HG02852 (cell line): ENCODE results near the gene GNLY.
A peak's percentile ranks its signal among the peaks of the same experiment; 100 is the strongest.

Experiments
- ATAC-seq: cut with Tn5 transposase; IDR thresholded peaks from one replicate; pipeline ENCODE4 v1.9.1; 2021; ENCODE audit warnings: mild to moderate bottlenecking, moderate library complexity; ENCODE audit not compliant: unreplicated experiment

GNLY gene

GRCh38 chr2:85681776-85682175 is 12.4 kb upstream of the GNLY start:
- ATAC-seq, result no peak

- no peak for ATAC-seq
Observed at GRCh38 chr2:85682378-85682777, 11.8 kb upstream of the GNLY start.

GRCh38 chr2:85684380-85684779 is 9.8 kb upstream of the GNLY start:
- ATAC-seq, result no peak

GRCh38 chr2:85684806-85685205 is 9.4 kb upstream of the GNLY start:
- ATAC-seq, result no peak

GRCh38 chr2:85690932-85691331 is 3.2 kb upstream of the GNLY start:
- no peak for ATAC-seq

- ATAC-seq, result no peak
Observed at GRCh38 chr2:85692039-85692645, 2.0 kb upstream of the GNLY start.

GRCh38 chr2:85695121-85695520 is 963 bp downstream of the GNLY start:
- no peak for ATAC-seq

- no peak for ATAC-seq
Observed at GRCh38 chr2:85695691-85696668, 1.8 kb downstream of the GNLY start.

- no peak for ATAC-seq
Observed at GRCh38 chr2:85697096-85697495, 2.9 kb downstream of the GNLY start.

- ATAC-seq, result no peak
Observed at GRCh38 chr2:85697716-85698115, 3.6 kb downstream of the GNLY start.

- ATAC-seq, result no peak
Observed at GRCh38 chr2:85698184-85698879, 4.2 kb downstream of the GNLY start.

GRCh38 chr2:85698880-85699254 is 4.7 kb downstream of the GNLY start:
- no peak for ATAC-seq

- no peak for ATAC-seq
Observed at GRCh38 chr2:85699325-85699724, 5.2 kb downstream of the GNLY start.

- ATAC-seq, result no peak
Observed at GRCh38 chr2:85702172-85702571, 8.0 kb downstream of the GNLY start.

- no peak for ATAC-seq
Observed at GRCh38 chr2:85702800-85703199, 8.6 kb downstream of the GNLY start.

- ATAC-seq, result no peak
Observed at GRCh38 chr2:85703329-85703728, 9.2 kb downstream of the GNLY start.

- ATAC-seq, result no peak
Observed at GRCh38 chr2:85704038-85704437, 9.9 kb downstream of the GNLY start.

- peak; percentile 80 for ATAC-seq
Observed at GRCh38 chr2:85704800-85705679, 10.9 kb downstream of the GNLY start.

- ATAC-seq, result no peak
Observed at GRCh38 chr2:85705680-85706039, 11.5 kb downstream of the GNLY start.

GRCh38 chr2:85706063-85706462 is 11.9 kb downstream of the GNLY start:
- no peak for ATAC-seq
